GM18858 (cell line): Measurements from ENCODE around the gene CALCOCO2.

Experiments
- ATAC-seq: cut with Tn5 transposase; IDR thresholded peaks from one replicate; pipeline ENCODE4 v1.9.1; 2021; ENCODE audit not compliant: unreplicated experiment

CALCOCO2 gene

GRCh38 chr17:48912476-48912875 lies 81.6 kb downstream of the CALCOCO2 start:
- ATAC-seq: no peak
